GM10248 (cell line): ENCODE data around the gene TPRX2.
"Not testable (repeated sequence)": the region's sequence is repeated elsewhere in the genome, so short reads cannot be mapped to it uniquely, and the experiment has no call there.

Experiments
- CTCF ChIA-PET: fragments of 300-600 bp; sonication (Branson Sonifier 250); formaldehyde crosslinking; extraction: SDS; loops from one replicate; lab custom pipeline; 2021; ENCODE audit warnings: antibody characterized with exemption; lab: Yijun Ruan, JAX
- POLR2A ChIA-PET: fragments of 350-650 bp; sonication (Branson Sonifier 250); formaldehyde crosslinking; extraction: SDS; loops from one replicate; lab custom pipeline; 2020; ENCODE audit warnings: antibody characterized with exemption; lab: Yijun Ruan, JAX
- DNase-seq: peaks from one replicate; pipeline ENCODE4 v3.0.0; 2012; ENCODE audit errors: extremely low spot score
- TF ChIP-seq, protein P1 (sequence below): IDR thresholded peaks from 2 replicates; pipeline ENCODE4 v1.5.1; 2012; ENCODE audit warnings: mild to moderate bottlenecking, low read depth; ENCODE audit errors: extremely low read depth, missing control alignments, control extremely low read depth

TPRX2 gene

DNA sequence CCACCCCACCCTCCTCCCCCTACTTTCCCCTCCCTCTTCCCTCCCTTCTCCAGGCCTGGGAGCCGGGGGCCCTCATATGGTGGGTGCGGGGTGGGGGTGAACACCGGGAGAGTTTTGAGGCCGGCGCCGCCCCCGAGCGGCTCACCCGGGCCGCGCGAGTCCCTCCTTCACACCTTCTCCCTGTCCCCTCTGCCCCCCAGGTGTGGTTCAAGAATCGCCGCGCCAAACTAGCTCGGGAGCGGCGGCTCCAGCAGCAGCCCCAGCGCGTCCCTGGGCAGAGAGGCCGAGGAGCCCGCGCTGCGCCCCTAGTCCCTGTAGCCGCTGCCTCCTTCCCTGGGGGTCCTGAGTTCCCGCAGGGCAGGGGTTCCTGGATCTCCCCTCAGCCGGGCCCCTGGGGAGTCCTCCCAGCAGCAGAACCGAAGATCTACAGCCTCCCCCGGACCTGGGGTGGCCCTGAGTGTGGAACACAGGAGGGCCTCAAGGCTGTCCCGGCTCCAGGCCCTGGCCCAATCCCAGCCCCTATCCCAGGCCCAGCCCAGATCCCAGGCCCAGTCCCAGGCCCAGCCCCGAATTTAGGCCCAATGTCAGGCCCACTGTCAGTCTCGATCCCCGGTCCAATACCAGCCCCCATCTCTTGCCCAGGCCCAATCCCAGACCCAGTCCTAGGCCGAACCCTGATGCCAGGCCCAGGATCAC, 1.7 kb downstream of the TPRX2 start:
- CTCF ChIA-PET, result no interaction called here
- TF ChIP-seq, protein P1, sequence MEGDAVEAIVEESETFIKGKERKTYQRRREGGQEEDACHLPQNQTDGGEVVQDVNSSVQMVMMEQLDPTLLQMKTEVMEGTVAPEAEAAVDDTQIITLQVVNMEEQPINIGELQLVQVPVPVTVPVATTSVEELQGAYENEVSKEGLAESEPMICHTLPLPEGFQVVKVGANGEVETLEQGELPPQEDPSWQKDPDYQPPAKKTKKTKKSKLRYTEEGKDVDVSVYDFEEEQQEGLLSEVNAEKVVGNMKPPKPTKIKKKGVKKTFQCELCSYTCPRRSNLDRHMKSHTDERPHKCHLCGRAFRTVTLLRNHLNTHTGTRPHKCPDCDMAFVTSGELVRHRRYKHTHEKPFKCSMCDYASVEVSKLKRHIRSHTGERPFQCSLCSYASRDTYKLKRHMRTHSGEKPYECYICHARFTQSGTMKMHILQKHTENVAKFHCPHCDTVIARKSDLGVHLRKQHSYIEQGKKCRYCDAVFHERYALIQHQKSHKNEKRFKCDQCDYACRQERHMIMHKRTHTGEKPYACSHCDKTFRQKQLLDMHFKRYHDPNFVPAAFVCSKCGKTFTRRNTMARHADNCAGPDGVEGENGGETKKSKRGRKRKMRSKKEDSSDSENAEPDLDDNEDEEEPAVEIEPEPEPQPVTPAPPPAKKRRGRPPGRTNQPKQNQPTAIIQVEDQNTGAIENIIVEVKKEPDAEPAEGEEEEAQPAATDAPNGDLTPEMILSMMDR, result no peak
- no peak for DNase-seq
- POLR2A ChIA-PET, result no interaction called here

DNA sequence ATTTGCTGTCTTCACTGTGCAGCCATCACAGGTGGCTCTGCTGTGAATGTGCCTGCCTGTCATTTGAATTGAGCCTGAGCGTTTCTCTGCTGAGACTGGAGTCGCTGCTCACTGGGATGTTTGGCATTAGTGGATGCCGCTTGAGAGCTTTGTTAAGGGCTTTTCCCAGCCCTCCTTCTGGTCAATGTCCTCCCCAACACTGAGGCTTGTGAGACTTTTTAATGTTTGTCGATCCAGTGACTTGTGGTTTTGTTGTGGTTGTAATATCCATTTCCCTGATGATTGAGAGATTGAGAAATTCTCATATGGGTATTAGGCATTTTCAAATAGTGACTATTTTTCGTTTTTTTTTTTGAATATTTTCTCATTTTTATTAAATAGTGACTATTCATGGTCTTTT, 2.6 kb downstream of the TPRX2 start:
- no peak for DNase-seq
- TF ChIP-seq, protein P1, result no peak
- CTCF ChIA-PET, result no interaction called here
- POLR2A ChIA-PET, result no interaction called here

DNA sequence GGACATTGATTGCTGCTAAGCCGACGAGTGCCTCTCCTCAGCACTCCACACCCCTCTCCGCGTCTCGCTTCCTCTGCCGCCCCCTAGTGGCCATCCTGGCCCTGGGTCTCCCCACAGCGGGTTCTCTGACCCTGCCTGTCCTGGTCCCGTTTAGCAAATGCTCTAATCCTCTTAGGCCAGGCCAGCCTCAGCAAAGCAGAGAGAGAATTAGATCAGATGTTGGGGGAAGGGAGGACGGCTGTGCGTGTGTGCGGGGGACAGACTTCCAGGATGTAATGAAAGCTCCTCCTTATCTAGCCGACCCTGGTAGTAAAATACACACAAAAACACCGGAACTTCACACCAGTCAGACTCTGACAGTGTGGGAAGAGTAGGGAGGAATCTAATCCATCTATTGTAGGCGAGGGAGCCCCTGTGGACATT, 4.5 kb downstream of the TPRX2 start:
- TF ChIP-seq, protein P1, result peak; percentile 96
- DNase-seq, result peak; percentile 89
- ChIA-PET CTCF (interaction anchor here (0.9 to 3.4 kb wide), 19 partner anchors 9 to 134 kb away, joined by 3 to 11 read pairs (median 3); no protein-coding TSS in a partner anchor), POLR2A (no interaction called here)

DNA sequence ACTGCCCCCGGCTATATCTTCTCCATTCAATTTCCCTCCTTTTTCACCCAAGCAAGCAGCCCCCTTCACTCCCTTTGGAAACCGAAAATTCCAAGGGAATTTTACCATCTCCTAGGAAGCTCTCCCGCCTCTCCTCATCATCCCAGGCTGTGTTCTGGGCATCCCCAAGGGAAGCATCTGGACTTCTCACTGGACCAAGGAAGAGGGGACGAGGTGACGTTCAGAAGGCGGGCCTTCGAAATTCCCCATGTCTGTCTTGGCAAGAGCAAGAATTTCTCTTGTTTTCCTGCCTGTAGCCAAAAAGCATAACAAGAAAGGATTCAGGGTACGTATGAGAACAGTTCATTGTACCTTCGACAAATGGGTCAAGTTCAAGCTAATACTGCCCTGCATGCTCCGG, 6.1 kb downstream of the TPRX2 start:
- no peak for DNase-seq
- POLR2A ChIA-PET, result interaction anchor here (0.6 kb wide), 1 partner anchor 226 kb away, joined by 3 read pairs; no protein-coding TSS in a partner anchor
- TF ChIP-seq, protein P1, result no peak
- CTCF ChIA-PET, result interaction anchor here (0.9 to 3.4 kb wide), 4 partner anchors 9 to 100 kb away, joined by 3 to 10 read pairs (median 4); no protein-coding TSS in a partner anchor

DNA sequence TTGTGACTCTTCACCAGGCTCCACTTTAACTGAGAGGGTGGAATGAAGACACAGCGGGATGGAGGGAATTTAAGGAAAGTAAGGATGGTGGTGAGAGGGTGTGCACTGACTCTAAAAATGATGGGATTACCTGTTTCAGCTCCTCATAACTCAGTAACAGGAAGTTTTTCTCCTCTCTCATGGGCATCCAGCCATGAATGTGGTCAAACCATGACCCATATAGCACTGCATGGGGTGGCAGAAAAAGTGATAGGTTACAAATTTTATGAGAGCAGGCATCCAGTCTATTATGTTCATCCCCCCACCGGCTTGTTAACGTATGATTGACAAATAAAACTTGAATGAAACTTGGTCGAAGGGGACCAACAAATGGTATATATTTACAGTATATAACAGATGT, 19.9 kb downstream of the TPRX2 start:
- CTCF ChIA-PET, result no interaction called here
- no peak for DNase-seq
- POLR2A ChIA-PET, result interaction anchor here (0.6 kb wide), 1 partner anchor 221 kb away, joined by 10 read pairs; no protein-coding TSS in a partner anchor
- TF ChIP-seq, protein P1, result no peak

DNA sequence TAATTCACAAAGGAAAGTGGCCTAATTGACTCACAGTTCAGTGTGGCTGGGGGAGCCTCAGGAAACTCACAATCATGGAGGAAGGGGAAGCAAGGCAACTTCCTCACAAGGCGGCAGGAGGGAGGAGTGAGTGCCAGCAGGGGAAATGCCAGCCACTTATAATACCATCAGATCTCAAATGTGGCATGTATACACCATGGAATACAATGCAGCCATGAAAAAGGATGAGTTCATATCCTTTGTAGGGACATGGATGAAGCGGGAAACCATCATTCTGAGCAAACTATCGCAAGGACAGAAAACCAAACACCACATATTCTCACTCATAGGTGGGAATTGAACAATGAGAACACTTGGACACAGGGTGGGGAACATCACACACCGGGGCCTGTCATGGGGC, 20.4 kb downstream of the TPRX2 start:
- POLR2A ChIA-PET, DNase-seq: not testable (repeated sequence)
- CTCF ChIA-PET, result interaction anchor here (1.5 kb wide), 1 partner anchor 11 kb away, joined by 6 read pairs; no protein-coding TSS in a partner anchor

DNA sequence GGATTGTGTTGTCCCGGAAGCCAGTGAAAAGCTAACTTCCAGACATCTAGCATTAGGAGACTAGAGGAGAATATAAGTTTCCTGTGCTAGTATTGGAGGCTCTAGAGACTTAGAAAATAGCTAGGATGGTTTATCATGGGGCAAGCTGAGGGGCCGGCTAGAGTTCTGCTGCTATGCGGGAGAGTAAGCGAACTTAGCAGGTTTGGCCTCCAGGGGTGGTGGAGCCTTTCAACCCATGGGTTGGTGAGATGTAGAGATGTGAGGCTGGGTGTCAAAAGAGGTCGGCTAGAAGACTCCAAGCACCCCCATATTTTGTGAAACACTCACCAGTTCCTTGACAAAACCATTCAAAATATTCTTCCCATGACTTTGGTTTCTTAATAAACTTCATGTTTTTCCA, 22.7 kb downstream of the TPRX2 start:
- no peak for DNase-seq
- CTCF ChIA-PET, result interaction anchor here (0.9 kb wide), 1 partner anchor 13 kb away, joined by 4 read pairs; no protein-coding TSS in a partner anchor
- TF ChIP-seq, protein P1, result no peak
- POLR2A ChIA-PET, result no interaction called here
